H1 (cell line): ENCODE results near the gene CDCA3.

Experiments used
- HDAC2 ChIP-seq, 2 experiments: fragments of 300-600 bp in 1 of 2; sonication (generic) in 1 of 2; IDR thresholded peaks; 2 replicates each; pipeline ENCODE4 v1.6.1; 2011 to 2012; ENCODE audit warnings: low read depth in 2 of 2, low read length in 2 of 2, mild to moderate bottlenecking in 2 of 2, moderate library complexity in 2 of 2, borderline replicate concordance in 1 of 2, inconsistent platforms in 1 of 2
- JUN ChIP-seq: IDR thresholded peaks from 2 replicates; pipeline ENCODE4 v1.6.1; 2011; ENCODE audit warnings: low read depth, mild to moderate bottlenecking, improper control_type of control experiment, low read length
- MAX ChIP-seq: IDR thresholded peaks from 2 replicates; pipeline ENCODE4 v1.6.1; 2012; ENCODE audit warnings: inconsistent platforms
- NANOG ChIP-seq: IDR thresholded peaks from 2 replicates; pipeline ENCODE4 v1.6.1; 2011; ENCODE audit warnings: low read length, low read depth, mild to moderate bottlenecking, inconsistent platforms; ENCODE audit not compliant: insufficient read depth, poor library complexity, severe bottlenecking
- POLR2AphosphoS5 ChIP-seq: IDR thresholded peaks from 2 replicates; pipeline ENCODE4 v1.6.1; 2011; ENCODE audit warnings: low read depth, low read length
- SUZ12 ChIP-seq: fragments of 200-600 bp; sonication (generic); IDR thresholded peaks from 2 replicates; pipeline ENCODE4 v1.6.1; 2012; ENCODE audit warnings: mild to moderate bottlenecking, inconsistent platforms, low read length, moderate library complexity, mixed read lengths
- TAF1 ChIP-seq: IDR thresholded peaks from 2 replicates; pipeline ENCODE4 v1.6.1; 2011; ENCODE audit warnings: mild to moderate bottlenecking, low read depth, low read length
- TCF12 ChIP-seq: IDR thresholded peaks from 2 replicates; pipeline ENCODE4 v1.6.1; 2011; ENCODE audit warnings: low read depth, mild to moderate bottlenecking, low read length
- USF2 ChIP-seq: IDR thresholded peaks from 2 replicates; pipeline ENCODE4 v1.6.1; 2011; ENCODE audit warnings: low read length, improper control_type of control experiment
- ZNF274 ChIP-seq: IDR thresholded peaks from 2 replicates; pipeline ENCODE4 v1.7.0; 2012; ENCODE audit warnings: low read length, borderline replicate concordance; ENCODE audit errors: extremely low read depth
- TF ChIP-seq, protein P1 (sequence below), 3 experiments: IDR thresholded peaks; 1 replicate in 2 of 3; 2 replicates in 1 of 3; pipeline versions ENCODE4 v1.5.1 to v1.6.1; 2011; ENCODE audit warnings: low read length in 3 of 3, mild to moderate bottlenecking in 3 of 3, inconsistent platforms in 2 of 3, low read depth in 1 of 3, moderate library complexity in 1 of 3; ENCODE audit not compliant: insufficient read depth in 1 of 3; ENCODE audit errors: control extremely low read depth in 1 of 3
- TF ChIP-seq, protein P2 (sequence below): IDR thresholded peaks from 2 replicates; pipeline ENCODE4 v1.6.1; 2011; ENCODE audit warnings: low read depth, mild to moderate bottlenecking, low read length; ENCODE audit not compliant: insufficient read depth

GRCh38 chr12:6861391-6861790, 10.3 kb upstream of the CDCA3 start:
- TF ChIP-seq MAX (no peak), NANOG (no peak), SUZ12 (no peak), HDAC2 (IDR thresholded peaks at IDR 0.05; ENCODE audit: borderline replicate concordance in 1 of 2, low read depth in 2 of 2, low read length in 2 of 2) (no peak), ZNF274 (no peak), TAF1 (no peak), USF2 (no peak), POLR2AphosphoS5 (no peak), JUN (no peak), TCF12 (no peak)
- TF ChIP-seq, protein P1, sequence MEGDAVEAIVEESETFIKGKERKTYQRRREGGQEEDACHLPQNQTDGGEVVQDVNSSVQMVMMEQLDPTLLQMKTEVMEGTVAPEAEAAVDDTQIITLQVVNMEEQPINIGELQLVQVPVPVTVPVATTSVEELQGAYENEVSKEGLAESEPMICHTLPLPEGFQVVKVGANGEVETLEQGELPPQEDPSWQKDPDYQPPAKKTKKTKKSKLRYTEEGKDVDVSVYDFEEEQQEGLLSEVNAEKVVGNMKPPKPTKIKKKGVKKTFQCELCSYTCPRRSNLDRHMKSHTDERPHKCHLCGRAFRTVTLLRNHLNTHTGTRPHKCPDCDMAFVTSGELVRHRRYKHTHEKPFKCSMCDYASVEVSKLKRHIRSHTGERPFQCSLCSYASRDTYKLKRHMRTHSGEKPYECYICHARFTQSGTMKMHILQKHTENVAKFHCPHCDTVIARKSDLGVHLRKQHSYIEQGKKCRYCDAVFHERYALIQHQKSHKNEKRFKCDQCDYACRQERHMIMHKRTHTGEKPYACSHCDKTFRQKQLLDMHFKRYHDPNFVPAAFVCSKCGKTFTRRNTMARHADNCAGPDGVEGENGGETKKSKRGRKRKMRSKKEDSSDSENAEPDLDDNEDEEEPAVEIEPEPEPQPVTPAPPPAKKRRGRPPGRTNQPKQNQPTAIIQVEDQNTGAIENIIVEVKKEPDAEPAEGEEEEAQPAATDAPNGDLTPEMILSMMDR (IDR thresholded peaks at IDR 0.05; ENCODE audit: control extremely low read depth in 1 of 3, insufficient read depth in 1 of 3, low read depth in 1 of 3, low read length in 3 of 3), result no peak
- TF ChIP-seq, protein P2, sequence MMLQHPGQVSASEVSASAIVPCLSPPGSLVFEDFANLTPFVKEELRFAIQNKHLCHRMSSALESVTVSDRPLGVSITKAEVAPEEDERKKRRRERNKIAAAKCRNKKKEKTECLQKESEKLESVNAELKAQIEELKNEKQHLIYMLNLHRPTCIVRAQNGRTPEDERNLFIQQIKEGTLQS, result no peak
